KG1 (cell line): Measurements from ENCODE around the gene PPP2CA.
"Not testable (repeated sequence)": the region's sequence is repeated elsewhere in the genome, so short reads cannot be mapped to it uniquely, and the experiment has no call there.

ENCODE experiments used
- DNase-seq: peaks from one replicate; lab custom pipeline; 2025; lab: John Stamatoyannopoulos, UW

The PPP2CA gene

DNA sequence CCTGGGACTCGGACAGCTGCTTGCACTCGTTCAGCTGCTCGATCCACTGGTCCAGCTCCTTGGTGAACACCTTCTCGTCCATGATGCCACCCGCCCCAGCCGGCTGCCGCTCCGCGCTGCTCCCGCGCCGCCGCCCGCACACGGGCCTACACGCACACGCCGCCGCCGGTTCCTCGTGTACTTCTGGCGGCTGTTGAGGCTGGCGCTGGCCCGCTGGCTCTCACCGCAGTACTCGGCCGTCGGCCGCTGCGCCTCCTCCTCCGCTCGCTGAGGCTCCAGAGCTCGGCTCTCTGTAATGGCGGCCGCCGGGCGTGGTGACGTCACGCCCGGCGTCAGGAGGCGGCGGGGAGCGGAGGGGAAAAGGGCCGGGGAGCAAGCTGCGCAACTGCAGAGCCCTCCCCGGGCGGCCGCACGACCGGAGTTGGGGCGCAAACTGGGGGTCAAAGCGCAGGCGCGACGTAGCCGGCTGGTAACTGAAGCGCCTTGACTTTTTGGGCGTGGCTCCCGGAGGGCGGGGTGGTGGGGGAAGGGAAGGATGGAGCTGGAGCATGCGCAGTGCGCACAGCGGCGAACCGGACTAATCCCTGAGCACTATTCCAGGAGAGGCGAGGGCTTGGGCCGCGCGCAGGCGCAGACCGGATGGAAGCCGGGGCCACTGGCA, at the start of gene PPP2CA:
Gene PPP2CA (minus strand): TSS at position 294 of the 661 bp plus-strand sequence. CDS start 212 bp downstream, at position 82.
- peak; percentile 80 for DNase-seq

DNA sequence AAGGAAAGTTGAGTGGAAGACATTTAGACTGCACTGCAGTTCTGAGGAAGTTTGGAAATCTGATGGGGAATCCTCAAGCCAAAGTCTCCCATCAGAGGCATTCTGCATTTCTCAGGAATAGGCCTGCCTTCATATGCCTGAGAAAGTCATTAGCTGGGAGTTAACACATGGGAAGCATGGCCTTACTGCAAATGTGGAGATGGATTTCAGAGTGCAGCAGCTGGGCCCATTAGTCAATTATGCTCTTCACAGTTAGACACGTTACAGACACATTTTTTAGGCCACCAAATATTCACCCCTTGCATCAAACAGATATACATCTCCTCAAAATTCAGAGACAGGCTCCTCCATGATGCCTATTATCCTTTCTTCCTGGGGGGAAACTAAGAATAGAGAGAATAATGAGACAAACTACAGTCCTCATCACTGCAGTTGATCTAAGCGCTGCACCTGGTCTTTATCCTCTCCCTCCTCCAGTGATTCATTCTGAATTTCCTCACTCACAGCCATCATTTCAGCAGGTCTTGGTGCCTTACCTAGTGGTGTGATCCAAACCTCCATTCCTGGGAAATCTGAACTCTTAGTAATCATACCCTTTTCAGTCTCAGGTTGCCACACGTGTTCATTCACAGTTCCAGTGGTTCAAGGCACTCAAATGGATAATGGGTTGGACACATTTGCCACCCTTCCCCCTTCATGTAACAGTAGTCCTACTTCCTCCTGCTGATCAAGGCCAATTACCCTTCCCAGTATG, 47.9 kb upstream of the PPP2CA start:
- no peak for DNase-seq

DNA sequence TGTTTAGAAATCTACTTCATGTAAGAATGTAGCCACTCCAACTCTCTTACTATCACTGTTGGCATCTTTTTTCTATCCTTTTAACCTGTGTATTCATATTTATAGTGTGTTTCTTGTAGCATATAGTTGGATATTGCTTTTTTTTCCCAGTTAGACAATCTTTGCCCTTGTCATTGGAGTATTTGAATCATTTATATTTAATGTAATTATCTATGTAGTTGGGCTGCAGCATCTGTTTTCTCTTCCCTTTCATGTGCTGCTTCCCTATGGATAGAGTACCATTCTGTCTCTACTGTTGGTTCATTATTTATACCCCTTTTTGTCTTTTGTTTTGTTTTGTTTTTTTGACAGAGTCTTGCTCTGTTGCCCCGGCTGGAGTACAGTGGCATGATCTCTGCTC, 45.2 kb upstream of the PPP2CA start:
- DNase-seq, result no peak

DNA sequence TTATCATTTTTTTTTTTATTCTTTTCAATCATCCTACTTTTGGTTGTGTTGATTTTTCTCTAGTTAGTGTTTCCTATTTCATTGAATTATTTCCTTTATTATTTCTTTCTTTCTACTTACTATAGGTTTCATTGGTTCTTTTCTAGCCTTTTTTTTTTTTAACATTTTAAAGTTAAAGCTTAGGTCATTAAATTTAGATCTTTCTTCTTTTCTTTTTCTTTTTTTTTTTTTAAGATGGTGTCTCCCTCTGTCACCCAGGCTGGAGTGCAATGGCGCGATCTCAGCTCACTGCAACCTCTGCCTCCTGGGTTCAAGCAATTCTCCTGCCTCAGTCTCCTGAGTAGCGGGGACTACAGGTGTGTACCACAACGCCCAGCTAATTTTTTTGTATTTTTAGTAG, 43.0 kb upstream of the PPP2CA start:
- DNase-seq, result no peak

DNA sequence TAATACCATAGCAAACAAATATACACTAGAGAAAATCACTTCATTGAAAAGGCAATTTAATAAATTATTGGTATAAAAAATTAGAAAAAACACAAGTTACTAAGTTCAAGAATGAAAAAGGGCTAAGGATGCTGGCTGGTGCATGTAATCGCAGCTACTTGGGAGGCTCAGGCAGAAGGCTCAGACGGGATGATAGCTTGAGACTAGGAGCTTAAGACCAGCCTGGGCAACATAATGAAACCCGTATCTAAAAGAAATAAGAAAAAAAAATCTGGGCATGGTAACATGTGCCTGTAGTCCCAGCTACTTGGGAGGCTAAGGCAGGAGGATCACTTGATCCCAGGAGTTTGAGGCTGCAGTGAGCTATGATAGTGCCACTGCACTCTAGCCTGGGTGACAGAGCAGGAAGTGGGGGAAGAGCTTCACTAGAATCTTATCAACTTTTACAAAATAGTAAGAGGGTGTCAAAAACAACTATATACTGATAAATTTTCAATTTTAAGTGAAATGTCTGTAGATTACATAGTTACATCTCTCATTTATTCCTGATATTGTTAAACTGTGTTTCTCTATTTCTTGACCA, 42.2 kb upstream of the PPP2CA start:
- DNase-seq, result no peak

DNA sequence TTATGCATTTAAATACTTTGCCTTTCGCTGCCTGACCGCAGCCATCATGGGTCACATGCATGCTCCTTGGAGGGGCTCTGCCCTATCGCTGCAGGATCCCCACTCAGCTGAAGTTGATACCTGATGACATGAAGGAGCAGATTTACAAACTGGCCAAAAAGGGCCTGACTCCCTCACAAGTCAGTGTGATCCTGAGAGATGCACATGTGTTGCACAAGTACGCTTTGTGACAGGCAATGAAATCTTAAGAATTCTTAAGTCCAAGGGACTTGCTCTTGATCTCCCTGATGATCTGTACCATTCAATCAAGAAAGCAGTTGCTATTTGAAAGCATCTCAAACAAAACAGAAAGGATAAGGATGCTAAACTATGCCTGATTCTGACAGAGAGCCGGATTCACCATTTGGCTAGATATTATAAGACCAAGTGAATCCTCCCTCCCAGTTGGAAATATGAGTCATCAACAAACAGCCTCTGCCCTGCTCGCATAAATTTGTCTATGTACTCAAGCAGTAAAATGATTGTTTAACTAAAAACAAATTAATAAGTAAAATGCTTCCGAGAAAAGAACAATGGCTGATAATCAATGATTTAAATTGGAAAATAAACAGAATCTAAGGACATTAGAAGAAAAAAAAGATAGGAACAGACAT, 41.6 kb upstream of the PPP2CA start:
- no peak for DNase-seq

DNA sequence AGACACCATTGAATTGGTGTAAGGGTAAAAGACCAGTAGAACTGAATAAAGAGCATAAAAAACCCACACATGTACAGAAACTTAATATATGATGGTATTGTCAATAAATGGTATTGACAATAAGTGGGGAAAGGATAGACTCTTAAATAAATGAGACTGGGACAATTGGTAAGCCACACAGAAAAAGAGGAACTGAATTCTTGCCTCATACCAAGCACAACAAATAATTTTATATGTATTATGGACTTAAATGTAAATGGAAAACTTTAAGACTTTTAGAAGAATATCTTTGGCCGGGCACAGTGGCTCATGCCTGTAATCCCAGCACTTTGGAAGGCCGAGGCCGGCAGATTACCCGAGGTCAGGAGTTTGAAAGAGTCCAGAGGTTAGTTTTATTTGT, 37.9 kb upstream of the PPP2CA start:
- DNase-seq, result no peak

DNA sequence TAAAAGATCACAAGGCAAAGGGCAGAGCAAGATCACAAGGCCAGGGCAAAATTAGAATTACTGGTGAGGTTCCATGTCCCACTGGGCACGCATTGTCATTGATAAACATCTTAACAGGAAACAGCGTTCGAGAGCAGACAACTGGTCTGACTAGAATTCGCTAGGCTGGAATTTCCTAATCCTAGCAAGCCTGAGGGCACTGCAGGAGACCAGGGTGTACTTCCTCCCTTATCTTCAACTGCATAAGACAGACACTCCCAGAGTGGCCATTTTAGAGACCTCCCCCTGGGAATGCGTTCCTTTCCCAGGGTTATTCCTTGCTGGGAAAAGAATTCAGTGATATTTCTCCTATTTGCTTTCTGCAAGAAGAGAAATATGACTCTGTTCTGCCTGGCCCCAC, 36.8 kb upstream of the PPP2CA start:
- not testable (repeated sequence) for DNase-seq

DNA sequence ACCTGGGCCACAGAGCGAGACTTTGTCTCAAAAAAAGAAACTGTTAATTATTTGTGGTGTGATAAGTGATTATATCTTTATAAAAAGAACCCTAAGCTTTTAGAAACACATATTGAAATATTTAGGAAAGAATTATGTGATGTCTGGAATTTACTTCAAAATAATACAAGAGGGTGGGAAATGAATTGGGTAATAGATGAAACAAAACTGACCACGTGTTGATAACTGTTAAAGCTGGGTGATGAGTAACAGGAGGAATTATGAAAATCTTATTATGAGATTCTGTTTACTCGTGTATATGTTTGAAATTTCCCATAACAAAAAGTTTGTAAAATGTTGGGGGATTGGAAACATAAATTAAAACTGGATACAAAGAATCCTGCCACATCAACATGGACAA, 33.0 kb upstream of the PPP2CA start:
- DNase-seq, result no peak

DNA sequence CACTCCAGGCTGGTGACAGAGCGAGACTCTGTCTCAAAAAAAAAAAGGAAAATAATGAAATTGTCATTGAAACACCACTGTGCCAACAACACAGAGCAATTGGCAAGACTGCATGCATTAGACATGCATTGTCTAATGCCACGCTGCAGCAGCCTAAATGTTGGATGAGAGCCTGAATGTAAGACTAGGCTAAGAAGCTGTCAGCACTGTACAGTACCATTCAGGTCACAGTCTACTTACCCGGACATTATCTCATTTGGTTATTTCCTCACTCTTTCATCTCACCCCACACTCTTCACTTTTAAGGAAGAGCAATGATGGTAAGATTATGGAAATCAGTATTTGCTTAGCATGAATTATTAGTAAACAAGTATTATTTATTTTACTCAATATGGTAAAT, 31.3 kb upstream of the PPP2CA start:
- no peak for DNase-seq

DNA sequence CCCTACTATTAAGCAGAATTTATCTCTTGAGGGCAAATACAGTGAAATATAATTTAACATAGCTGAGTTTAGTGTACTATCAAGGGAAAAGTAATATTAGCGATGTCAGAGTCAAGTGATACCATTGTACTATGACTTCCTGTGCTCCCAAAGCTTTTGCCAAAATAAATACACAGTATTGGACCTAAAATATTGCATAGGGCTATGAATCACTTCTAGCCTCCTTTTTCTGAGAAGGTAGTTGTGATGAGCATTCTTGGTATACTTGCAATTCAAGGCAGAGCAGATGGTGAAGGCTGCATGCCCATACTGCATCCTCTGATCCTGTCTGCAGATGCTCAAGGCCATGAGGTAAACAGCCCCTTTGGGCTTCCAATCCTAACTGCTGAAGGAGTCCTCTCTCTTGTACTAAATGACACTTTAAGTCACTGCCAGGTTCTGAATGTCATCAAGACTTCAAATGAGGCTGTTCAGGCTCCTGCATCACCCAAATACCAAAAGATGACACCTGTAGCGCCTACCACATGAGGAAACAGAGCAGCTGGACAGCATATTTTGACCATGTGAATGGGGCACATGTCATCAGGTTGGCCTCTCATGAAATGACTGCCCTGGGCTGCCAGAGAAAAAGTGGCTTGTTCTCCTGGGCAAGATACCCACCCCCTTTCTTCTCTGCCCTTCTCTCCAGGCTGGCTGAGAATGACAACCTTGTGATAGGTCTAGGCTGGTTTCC, 29.7 kb upstream of the PPP2CA start:
- DNase-seq, result no peak

DNA sequence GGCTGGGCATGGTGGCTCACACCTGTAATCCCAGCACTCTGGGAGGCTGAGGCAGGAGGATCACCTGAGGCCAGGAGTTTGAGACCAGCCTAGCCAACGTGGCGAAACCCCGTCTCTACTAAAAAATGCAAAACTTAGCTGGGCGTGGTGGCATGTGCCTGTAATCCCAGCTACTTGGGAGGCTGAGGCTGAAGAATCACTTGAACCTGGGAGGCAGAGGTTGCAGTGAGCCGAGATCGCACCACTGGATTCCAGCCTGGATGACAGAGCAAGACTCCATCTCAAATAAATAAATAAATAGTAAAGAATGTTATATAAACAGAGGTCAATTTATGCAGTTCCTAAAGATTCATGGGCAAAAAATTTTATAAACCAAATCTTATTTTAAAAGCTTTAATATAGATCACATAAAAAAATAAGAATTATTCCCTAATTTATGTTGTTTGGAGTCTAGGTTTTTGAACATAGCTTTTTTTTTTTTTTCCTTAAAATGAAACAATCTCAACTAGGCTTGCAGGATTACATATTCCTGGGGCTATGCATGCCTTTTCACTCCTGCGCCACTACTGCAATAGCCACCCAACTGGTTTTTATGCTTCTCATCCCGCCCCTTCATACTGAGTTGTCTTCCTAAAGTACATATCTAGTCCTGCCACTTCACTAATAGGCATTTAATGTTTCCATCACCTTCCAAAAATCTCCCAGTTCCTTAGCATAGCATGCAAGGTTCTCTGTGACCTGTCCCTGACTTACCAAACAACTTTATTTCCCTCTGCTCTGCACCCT, 27.7 kb upstream of the PPP2CA start:
- DNase-seq, result not testable (repeated sequence)

DNA sequence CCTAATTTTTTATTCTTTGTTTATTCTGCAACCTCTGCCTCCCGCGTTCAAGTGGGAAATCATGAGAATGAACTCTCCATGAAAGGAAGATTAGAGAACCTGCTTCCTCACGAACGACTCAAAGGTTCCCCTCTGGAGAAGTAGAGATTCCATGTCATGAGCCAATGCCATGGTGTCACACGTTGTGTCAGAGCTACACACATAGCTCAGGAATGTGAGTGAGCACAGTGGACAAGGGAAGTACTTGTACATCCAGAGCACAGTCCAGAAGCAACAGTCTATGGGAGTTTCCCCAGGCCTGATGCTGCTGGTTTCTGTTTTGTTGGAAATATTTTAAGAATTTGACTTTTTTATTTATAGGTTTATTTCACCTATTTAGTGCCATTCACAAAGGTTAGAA, 26.8 kb upstream of the PPP2CA start:
- no peak for DNase-seq

DNA sequence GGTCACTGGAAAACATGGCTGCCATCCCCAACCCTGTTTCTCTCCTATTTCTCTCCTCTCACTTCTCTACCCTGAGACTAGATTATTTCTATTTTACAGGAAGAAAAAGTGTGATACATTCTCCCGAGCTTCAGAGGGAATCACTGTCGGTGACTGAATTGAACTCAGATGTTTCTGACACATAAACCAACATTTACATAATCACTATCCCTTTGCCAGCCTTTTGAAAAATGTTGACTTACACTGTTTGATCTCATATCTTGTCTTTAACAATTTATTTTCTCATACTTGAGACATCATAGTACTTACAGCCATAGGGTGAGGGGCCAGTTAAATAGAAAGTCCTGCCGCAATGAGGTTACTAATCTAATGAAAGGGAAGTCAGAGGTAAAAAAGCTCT, 25.1 kb upstream of the PPP2CA start:
- DNase-seq, result no peak

DNA sequence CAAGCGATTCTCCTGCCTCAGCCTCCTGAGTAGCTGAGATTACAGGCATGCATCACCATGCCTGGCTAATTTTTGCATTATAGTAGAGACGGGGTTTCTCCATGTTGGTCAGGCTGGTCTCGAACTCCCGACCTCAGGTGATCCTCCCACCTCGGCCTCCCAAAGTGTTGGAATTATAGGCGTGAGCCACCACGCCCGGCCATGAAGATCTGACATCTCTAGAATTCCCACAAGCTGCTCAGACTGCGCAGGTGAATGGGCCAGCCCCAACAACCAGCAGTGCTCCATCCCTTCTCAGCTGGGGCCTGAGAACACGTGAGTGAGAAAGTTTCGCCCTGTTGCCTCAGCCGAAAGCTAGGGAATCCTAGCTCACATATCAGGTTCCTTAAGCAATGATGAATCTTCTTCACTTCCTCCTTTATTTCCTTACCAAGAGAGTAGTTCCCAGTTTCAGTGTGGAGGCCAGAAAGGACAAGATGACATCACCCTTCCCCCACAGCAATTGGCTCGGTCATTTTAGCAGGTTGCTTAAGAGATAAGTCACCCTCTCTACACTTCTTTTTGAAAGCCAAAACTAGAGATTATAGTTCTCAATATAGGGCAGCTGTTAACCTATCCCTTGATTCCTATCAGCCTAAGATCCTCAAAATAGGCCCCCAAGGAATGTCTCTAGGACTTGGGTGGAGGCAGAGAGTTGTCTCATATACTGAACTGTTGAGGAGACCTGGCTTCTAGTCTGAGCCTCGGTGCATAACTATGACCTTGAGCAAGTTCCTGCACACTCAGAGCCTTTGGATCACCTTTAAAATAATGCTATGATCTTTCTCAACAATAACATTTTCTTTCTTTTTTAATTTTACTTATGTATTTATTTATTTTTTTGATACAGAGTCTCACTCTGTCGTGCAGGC, 23.9 kb upstream of the PPP2CA start:
- DNase-seq, result no peak

DNA sequence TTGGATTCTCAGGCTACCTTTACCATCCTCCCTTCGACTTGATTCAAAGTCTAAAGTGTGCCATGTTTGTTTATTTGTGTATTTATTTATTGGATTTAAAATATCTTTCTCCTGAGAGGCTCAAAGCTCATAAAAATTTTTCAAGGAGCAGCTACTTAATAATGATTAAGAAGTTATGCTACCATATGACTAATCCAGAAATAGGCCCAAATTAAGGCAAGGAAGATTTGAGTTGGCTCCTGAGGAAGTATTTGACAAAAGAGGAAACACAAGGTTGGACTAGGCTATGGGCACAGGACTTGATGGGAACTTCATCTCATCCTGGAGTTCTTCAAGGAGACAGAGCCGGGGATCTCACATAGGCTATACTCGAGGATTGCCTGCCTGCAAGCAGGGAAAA, 22.4 kb upstream of the PPP2CA start:
- no peak for DNase-seq

DNA sequence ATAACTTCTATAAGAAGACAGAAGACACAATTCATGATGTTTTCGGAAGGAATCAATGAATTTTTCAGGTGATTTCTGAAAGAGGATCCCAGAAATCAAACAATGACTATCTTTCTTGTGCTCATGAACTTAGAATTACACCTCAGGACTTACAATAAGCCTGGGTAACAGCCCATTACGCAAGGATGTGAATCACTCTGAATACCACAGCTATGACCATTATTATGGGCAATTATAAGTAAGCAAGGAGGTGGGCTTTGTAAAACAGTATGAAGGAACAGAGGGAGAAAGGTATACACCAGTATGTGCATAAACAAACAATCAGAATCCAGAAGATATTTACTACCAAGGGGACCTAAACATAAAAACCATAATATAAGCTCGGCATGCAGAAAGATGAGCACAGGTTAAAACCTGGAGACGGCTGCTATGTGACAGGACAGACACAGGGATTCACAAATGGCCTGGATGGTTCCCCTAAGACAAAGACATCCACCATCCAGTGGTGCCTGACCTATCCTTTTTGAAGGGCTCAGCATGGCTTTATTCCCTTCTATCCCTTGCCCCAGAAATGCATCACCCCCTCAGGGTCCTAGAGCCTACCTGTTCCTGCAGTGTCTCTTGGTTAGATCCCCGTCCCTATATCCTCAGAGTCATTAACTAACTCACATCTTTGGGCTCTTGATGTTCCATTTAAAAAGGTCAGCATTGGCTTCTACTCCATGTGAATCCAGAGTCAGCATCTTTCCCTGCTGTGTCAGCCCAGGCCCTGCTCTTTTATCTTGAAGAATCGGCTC, 21.8 kb upstream of the PPP2CA start:
- DNase-seq, result no peak

DNA sequence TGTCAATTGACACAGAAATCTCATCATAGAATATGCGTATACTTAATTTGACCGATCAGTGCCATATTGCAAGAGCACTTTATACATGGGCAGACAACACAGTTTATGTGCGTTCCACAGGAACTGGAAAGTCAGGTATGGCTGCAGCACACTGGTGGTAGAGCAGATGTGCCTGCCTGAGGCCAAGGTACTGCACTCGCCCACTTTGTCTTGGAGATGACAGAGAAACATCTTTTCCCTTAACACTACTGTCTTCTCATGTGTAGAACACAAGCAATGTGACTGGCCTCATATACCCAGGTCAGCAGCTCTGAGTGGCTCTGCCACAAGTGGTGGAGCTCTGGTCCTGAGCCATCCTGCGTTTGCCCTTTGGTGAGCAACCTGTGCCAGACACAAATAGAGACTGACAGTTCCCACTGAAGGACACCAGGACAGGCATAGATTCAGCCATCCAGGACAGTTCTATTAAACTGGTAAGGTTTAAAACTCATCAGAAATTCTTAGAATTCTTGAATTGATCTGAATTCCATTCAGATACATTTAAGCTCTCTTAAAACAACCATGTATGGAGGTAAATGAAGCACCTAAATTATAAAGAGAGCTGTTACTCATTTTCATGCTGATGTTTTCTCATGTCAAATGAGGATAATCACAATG, 21.0 kb upstream of the PPP2CA start:
- DNase-seq, result no peak

DNA sequence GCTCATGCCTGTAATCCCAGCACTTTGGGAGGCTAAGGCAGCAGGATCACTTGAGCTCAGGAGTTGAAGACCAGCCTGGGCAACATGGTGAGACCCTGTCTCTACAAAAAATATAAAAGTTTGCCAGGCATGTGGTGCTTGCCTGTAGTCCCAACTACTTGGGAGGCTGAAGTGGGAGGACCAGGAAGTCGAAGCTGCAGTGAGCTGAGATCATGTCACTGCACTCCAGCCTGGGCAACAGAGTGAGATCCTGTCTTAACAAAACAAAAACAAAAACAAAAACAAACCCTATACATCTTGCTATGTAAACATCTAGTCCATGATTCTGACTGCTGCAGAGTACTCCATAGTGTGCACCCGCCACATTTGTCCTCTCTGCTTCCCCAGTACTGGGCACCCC, 19.8 kb upstream of the PPP2CA start:
- DNase-seq, result no peak
